Neural cell (in vitro differentiated cells): ENCODE measurements around the gene KDM4B.

Experiments
- EP300 ChIP-seq: fragments of 450-650 bp; conservative IDR thresholded peaks from 2 replicates; pipeline ENCODE4 v1.6.1; 2014; ENCODE audit warnings: antibody characterized with exemption, mild to moderate bottlenecking, moderate library complexity; ENCODE audit not compliant: poor library complexity, severe bottlenecking
- EZH2 ChIP-seq: fragments of 200-600, 300-800 bp; shearing (Covaris generic), sonication (generic); IDR thresholded peaks from 2 replicates; pipeline ENCODE4 v1.6.1; 2014; ENCODE audit warnings: antibody characterized with exemption, low read length, borderline replicate concordance, mild to moderate bottlenecking; ENCODE audit not compliant: insufficient read depth, poor library complexity, severe bottlenecking
- RAD21 ChIP-seq: fragments of 450-650 bp; conservative IDR thresholded peaks from 2 replicates; pipeline ENCODE4 v1.6.1; 2014; ENCODE audit warnings: antibody characterized with exemption, mild to moderate bottlenecking, moderate library complexity
- TAF1 ChIP-seq: IDR thresholded peaks from 2 replicates; pipeline ENCODE4 v1.6.1; 2012; ENCODE audit warnings: low read depth
- TF ChIP-seq, protein P1 (sequence below): fragments of 450-650 bp; IDR thresholded peaks from 2 replicates; pipeline ENCODE4 v1.5.1; 2014; ENCODE audit warnings: antibody characterized with exemption, mild to moderate bottlenecking, moderate library complexity; ENCODE audit not compliant: poor library complexity, severe bottlenecking
- TF ChIP-seq, protein P2 (sequence below): IDR thresholded peaks from 2 replicates; pipeline ENCODE4 v1.6.1; 2012; ENCODE audit warnings: borderline replicate concordance

GRCh38 chr19:4971424-4971793 is 2.5 kb downstream of the KDM4B start:
- TF ChIP-seq, protein P1, sequence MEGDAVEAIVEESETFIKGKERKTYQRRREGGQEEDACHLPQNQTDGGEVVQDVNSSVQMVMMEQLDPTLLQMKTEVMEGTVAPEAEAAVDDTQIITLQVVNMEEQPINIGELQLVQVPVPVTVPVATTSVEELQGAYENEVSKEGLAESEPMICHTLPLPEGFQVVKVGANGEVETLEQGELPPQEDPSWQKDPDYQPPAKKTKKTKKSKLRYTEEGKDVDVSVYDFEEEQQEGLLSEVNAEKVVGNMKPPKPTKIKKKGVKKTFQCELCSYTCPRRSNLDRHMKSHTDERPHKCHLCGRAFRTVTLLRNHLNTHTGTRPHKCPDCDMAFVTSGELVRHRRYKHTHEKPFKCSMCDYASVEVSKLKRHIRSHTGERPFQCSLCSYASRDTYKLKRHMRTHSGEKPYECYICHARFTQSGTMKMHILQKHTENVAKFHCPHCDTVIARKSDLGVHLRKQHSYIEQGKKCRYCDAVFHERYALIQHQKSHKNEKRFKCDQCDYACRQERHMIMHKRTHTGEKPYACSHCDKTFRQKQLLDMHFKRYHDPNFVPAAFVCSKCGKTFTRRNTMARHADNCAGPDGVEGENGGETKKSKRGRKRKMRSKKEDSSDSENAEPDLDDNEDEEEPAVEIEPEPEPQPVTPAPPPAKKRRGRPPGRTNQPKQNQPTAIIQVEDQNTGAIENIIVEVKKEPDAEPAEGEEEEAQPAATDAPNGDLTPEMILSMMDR: no peak
- TF ChIP-seq RAD21 (no peak), EZH2 (no peak), EP300 (no peak), TAF1 (no peak)
- TF ChIP-seq, protein P2, sequence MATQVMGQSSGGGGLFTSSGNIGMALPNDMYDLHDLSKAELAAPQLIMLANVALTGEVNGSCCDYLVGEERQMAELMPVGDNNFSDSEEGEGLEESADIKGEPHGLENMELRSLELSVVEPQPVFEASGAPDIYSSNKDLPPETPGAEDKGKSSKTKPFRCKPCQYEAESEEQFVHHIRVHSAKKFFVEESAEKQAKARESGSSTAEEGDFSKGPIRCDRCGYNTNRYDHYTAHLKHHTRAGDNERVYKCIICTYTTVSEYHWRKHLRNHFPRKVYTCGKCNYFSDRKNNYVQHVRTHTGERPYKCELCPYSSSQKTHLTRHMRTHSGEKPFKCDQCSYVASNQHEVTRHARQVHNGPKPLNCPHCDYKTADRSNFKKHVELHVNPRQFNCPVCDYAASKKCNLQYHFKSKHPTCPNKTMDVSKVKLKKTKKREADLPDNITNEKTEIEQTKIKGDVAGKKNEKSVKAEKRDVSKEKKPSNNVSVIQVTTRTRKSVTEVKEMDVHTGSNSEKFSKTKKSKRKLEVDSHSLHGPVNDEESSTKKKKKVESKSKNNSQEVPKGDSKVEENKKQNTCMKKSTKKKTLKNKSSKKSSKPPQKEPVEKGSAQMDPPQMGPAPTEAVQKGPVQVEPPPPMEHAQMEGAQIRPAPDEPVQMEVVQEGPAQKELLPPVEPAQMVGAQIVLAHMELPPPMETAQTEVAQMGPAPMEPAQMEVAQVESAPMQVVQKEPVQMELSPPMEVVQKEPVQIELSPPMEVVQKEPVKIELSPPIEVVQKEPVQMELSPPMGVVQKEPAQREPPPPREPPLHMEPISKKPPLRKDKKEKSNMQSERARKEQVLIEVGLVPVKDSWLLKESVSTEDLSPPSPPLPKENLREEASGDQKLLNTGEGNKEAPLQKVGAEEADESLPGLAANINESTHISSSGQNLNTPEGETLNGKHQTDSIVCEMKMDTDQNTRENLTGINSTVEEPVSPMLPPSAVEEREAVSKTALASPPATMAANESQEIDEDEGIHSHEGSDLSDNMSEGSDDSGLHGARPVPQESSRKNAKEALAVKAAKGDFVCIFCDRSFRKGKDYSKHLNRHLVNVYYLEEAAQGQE: no peak
